OCI-M1 (cell line): Measurements from ENCODE around the gene IGFBP4.
"Not testable (repeated sequence)": the region's sequence is repeated elsewhere in the genome, so short reads cannot be mapped to it uniquely, and the experiment has no call there.

Experiments
- DNase-seq: peaks from one replicate; lab custom pipeline; 2025; lab: John Stamatoyannopoulos, UW

The IGFBP4 gene

DNA sequence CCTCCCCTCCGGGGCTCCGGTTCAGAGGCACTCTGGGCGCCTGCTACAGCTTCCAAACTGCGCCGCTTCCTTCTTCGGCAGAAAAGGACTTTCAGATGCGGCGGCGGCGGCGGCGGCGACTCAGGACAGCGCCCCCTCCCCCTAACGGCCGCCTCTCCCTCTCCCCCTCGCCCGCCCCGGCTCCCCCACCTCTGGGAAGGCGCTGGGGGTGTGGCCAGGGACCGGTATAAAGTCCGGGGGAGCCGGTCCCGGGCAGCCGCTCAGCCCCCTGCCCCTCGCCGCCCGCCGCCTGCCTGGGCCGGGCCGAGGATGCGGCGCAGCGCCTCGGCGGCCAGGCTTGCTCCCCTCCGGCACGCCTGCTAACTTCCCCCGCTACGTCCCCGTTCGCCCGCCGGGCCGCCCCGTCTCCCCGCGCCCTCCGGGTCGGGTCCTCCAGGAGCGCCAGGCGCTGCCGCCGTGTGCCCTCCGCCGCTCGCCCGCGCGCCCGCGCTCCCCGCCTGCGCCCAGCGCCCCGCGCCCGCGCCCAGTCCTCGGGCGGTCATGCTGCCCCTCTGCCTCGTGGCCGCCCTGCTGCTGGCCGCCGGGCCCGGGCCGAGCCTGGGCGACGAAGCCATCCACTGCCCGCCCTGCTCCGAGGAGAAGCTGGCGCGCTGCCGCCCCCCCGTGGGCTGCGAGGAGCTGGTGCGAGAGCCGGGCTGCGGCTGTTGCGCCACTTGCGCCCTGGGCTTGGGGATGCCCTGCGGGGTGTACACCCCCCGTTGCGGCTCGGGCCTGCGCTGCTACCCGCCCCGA is at the start of gene IGFBP4:
TSS of gene IGFBP4 (plus strand) at position 255 of the 792 bp plus-strand sequence. CDS start at position 541, 286 bp downstream.
- peak; percentile 86 for DNase-seq

DNA sequence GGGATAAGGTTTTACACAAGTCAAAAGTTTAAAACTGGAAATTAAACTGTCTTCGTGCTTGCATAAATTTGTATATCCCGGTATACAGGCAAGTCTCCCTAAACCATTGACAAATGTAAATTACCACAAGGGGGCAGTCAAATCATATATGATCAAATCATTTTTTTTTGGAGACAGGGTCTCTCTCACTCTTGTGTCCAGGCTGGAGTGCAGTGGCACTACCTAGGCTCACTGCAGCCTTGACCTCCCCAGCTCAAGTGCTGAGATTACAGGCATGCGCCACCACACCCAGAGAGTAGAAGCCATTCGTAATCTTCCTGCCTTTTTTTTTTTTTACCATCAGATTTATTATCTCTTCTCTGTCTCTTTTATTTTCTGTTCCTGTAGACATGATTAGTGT is 44.1 kb upstream of the IGFBP4 start:
- DNase-seq = peak; percentile 80

DNA sequence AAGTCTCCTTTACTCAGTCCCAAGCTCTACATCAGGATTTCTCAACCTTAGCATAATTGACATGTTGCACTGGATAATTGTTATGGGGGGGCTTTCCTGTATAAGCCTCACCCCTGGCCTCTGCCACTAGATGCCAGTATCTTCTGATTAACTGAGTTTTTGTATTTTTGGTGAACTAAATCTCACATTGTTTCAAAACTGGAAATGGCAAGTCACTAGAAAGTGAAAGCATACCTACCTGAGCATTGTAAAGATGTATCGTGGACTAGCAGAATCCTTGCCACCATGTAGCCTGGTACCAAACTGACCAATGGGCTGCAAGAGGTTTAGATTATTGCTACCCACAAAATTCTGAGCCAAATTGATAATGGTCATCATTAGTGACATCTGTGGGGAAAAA is 40.6 kb upstream of the IGFBP4 start:
- DNase-seq = no peak

DNA sequence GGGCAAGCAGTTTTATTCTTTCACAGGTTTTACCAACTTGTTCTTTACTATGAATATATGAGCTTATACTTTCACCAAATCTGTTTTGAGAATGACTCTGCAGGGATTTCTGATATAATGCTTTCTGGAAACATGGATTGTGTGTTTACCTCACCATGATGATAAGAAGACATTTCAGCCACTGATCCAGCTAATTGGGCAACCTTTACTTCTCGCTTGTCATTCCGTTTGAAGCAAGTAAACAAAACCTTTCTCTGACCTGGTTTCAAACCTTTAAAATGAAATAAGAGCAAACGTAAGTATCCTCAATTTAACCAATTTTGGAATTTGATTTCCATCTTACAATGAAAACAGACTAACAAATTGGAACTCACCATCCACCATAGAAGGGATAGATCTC is 39.2 kb upstream of the IGFBP4 start:
- DNase-seq = no peak

DNA sequence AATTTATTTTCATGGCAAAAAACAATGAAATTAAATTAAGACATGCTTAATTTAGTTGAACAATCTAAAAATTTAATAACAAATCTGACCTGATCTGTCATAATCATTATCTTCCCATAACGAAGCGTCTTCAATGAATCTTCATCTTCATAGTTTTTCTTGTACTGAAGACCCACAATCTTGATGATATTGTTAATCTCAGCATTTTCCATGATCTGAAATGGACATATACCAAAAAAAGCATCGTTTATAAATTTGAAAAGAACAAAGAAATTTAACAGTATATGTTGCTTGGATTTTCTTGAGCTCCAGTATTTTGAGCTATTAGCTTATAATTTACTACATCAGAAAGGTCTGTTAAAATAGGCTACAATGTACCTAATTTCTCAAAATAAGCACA is 35.8 kb upstream of the IGFBP4 start:
- no peak for DNase-seq

DNA sequence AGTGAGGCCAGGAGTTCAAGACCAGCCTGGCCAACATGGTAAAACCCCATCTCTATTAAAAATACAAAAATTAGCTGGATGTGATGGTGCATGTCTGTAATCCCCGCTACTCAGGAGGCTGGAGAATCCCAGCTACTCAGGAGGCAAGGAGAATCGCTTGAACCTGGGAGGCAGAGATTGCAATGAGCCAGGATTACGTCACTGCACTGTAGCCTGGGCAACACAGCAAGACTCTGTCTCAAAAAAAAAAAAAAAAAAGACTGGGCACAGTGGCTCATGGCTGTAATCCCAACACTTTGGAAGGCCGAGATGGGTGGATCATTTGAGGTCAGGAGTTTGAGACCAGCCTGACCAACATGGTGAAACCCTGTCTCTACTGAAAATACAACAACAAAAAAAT is 33.7 kb upstream of the IGFBP4 start:
- not testable (repeated sequence) for DNase-seq

DNA sequence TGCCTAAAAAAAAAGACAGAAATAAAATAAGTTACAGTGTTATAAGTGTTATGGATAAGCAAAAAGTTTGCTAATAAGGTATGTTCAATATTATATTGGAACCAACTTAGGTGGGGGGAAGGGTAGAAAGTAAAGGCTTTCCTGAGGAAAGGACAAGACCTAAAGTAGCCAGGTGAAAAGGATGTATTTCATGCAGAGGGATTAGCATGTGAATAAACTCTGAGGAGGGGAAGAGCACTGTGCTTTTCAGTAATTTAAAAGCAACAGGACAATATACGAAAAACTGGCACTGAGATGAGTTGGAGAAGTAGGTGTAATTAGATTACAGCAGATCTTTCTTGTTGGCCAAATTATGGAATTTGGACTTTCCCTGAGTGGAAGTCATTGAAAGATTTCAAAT is 33.2 kb upstream of the IGFBP4 start:
- DNase-seq = no peak

DNA sequence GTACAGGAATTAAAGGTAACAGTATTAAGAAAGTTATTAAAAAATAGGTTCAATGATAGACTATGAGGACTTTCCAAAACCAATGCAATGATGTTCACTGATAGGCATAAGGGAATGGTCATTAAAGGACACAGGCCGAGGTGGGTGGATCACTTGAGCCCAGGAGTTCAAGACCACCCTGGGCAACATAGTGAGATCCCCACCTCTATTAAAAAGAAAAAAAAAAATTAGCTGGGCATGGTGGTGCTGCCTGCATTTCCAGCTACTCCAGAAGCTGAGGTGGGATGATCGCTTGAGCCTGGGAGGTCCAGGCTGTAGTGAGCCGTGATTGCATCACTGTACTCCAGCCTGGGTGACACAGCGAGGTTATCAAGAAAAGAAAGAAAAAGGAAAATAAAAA is 31.4 kb upstream of the IGFBP4 start:
- DNase-seq = no peak

DNA sequence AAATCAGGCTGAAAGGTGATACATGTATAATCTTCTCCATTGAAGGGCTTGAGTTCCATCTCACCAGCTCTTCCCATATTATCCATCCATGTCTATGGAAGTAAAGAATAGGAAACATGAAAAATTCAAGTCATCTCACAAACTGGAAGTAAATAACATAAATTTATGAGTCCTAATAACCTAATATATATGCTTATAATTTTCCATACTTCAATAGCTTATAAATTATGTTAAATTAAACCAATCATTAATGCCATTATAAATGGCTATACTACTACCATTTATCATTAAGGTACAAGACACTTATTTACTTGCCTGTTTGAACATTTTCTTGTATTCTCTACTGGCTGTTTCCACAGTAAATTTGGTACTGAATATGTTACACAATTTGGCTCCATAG is 30.4 kb upstream of the IGFBP4 start:
- no peak for DNase-seq

DNA sequence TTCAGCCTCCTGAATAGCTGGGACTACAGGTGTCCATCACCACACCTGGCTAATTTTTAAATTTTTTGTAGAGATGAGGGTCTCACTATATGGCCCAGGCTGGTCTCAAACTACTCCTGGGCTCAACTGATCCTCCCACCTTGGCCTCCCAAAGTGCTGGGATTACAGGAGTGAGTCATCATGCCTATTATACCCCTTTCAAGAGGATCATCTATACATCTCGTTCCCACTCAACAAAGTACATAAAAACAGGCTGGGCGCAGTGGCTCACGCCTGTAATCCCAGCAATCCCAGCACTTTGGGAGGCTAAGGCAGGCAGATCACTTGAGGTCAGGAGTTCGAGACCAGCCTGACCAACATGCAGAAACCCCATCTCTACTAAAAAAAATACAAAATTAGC is 28.9 kb upstream of the IGFBP4 start:
- DNase-seq = not testable (repeated sequence)

DNA sequence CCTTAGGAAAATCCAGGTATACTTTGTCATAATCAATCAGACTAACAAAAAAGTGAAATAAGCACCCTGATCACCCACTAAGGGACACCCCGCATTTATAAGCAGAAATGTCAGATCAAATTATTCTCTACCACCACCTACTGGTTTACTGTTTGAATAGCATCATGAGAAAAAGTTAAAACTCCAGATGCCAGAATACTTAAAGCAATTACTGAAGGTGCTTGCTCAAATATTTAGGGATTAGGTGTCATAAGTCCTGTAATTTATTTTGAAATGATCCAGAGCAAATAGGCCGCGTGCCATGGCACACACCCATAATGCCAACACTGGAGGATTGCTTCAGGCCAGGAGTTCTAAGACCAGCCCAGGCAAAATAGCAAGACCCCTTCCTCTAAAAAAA is 27.9 kb upstream of the IGFBP4 start:
- DNase-seq = peak; percentile 60

DNA sequence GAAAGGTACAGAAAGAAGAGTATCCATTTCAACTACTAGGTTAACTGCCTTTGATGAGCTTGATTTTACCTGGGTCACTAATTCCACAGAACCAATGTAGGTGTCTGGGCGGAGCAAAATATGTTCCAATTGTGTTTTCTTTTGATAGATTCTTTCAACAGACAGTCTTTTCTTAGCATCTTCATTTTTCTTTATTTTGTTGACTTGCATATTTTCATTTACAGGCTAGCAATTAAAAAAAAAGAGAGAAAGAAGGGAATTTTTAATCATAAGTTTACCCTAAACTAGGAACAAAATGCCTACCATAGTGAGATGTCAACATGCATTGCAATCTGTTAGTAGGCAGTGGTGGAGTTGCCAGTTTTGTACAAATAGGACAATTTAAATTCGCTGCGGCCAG is 26.6 kb upstream of the IGFBP4 start:
- DNase-seq = no peak

DNA sequence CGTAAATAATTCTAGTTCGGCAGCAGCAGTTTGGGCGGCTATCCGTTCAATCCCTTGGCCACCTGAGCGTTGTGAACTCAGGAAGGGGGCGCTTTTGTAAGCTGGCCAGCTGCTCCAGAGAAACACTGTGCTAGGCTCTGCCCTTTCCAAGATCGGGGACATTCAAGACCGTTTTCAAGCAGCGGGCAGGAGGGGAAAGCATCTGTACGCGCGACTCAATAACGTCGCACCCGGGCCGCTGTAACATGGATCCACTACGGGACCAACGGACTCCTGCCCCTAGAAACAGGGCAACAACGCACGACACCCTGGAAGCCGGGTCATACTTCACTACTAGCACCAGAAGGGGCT is 26.0 kb upstream of the IGFBP4 start:
- DNase-seq = peak; percentile 69

DNA sequence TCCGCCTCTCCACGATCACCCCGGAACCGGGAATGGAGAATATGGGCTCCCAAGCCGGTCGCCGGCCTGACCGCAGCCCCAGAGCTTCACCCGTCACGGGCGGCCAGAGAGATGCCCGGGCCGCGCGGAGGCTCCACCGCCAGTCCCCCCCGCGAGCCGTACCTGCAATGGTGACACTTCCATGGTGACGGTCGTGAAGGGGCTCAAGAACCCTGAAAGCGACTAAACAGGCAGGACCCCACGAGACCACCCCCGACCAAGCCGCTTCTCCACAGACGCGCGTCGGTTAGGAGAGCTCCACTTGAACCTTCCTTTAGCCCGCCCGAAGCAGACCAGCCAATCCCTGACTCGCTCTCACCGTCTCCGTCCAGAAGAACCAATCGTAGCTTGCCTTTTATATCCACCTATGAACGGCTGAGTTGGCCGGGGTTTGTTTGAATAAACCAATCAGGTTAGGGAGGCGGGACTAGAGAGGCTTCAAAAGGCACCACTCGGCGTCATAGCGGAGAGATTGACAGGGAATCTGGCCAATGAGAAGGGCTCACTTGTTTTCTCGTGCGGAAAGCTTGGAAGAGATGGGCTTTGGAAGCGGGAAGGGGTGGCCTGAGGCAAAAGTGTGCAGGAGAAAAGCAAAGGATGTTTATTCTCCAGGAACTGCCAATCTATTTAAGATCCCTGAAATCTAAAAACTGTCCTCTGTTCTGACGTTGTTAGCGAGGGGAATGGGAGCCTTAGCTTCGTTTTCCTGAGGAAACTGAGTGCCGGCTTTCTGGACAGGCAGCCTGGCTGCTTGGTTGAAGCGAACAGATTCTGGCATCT is 25.4 kb upstream of the IGFBP4 start, which contains the start of gene TOP2A:
TSS of gene TOP2A (minus strand) at position 288 of the 819 bp plus-strand sequence. CDS start at position 183, 105 bp downstream.
- DNase-seq = peak; percentile 100

DNA sequence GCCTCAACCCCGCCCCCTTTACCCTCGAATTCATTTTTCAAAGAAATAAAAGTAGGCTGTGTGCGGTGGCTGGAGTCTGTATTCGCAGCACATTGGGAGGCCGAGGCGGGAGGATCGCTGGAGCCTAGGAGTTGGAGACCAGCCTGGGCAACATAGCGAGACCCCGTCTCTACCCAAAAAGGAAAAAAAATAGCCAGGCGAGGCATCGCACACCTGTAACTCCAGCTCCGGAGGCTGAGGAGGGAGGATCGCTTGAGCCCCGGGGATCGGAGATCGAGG is 24.9 kb upstream of the IGFBP4 start:
- no peak for DNase-seq

DNA sequence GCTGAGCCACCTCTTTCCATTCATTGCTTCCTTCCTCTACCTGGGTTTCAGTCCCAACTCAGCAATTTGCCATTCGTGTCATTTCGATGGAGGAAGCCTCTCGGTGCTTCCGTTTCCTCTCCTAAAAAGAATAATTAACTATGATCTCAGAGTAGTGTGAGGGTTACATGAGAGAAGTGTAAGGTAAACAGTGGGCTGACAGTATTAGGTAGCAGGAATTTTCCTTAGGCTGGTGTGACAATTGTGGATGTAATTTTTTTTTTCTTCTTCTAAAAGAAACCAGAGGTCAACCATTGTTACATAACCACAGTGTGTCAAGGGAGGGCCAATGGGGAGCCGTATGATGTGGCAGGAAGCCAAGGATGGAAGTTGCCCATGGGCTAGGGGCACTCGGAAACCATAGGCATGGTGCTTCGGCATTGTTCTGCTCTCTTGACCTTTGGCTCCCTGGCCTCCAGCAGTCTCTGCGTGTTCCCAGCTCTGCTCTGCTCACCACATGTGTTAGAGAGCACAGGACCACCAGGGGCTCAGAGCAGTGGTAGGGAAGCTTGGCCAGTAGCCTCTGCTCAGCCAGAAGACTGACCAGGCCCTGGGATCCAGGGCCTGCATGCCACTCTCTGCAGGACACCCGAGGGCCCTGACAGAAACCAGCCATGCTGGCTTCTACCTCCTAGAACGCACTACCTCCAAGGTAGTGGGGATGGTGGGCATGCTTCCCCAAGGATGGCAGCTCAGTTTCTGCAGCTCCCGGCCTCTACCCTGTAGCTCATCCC is 23.5 kb upstream of the IGFBP4 start:
- no peak for DNase-seq

DNA sequence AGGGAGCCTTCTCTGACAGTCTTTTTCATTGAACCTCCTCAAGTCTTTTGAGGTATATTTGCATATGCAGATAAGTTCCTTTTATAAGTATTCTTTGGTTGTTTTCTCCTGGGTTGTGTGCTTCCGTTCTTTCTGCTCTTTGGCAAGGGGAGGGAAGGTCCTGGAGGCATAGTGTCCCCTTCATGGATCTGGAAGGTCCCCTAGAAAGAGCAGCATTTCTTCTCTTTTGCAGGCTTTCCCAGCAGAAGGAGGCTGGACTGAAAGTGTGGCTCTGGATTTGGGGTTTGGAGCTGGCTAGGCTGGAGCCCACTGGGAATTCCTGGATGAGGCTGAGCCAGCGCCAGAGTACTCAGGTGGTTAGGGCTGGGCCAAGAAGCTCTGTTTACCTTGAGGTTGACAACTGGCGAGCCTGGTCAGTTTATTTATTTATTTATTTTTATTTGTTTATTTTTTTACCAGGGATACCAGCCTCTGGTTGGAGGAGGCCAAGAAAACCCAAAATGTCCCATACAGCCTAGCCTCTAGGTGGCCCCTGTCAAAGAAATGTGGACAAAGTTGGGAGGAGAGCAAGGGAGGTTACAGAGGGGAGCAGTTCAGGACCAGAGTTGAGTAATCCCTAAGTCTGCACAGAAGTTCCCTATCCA is 20.1 kb upstream of the IGFBP4 start:
- peak; percentile 65 for DNase-seq

DNA sequence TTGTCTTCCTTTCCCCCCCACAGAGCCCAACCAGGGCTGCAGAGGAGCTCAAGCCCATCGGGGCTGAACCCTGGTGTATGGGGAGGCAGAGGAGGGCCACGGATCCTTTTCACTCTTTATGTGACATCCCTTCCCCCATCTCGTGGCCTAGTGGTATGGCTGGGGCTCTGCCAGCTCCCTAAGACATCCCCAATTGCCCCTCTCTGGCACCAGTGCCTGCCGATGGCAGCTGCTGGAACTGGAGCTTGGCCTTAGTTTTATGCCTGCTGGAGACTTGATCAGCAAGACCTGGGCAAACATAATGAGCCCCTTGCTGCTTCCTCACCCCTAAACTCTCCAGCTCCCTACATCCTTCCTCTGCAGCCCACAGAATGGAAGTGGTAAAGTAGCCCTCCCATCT is 17.5 kb upstream of the IGFBP4 start:
- DNase-seq = no peak

DNA sequence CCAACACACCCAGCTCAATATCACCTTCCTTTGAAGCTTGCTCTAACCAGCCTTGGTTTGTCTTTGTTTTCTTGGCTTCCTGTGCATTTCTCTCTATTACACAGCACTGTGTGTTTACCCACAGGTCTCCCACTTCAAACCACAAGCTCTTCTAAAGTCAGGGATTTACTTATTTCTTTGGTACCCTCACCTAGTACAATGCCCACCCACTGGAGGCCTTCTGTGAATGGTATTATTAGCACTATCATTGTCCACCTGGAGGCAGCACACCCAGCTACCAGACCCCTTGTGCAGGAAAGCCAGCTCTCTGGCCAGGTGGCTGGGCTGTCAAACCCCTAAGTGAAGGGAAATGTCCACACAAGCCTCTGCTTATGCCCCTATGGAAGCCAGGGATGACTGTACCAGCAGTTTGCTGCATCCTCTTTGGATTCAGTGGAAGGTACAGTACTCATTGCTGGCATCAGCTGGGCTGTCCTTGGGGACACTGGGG is 16.2 kb upstream of the IGFBP4 start:
- DNase-seq = no peak

DNA sequence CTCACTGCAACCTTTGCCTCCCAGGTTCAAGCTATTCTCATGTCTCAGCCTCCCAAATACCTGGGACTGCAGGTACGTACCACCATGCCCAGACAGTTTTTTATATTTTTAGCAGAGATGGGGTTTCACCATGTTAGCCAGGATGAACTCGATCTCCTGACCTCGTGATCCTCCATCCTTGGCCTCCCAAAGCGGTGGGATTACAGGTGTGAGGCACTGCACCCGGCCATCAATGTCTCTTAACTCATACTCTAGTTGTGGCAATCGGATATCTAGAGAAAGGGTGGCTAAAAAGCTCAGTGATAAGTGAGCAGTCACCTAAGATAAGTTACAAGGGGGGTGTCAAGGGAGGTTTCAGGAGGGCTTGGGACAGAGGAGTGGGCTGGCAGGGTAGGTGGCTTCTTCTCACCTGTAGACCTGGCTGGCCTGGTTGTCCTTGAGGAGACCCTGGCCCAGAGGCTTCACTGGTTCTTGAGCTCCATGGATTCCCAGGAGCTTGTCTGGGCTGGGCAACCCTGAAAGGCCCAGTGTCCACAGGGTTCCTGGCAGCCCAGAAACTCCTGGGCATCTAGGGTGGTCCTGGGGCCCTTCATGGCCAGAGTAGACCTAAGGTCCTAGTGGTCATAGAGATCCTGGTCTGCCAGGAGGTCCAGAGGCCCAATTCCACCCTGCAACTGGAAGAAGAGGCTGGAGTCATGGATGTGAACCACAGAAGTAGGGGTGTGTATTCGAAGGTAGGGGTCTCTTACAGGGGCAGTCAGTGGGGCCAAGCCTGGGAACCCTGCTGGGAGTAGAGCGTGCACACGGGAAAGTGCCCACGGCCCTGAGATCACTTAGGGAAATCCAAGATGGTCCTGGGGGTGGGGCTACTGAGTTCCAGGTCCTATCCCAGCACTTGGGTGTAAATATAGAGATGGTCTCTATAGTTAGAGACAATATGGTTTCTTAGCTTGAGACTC is 12.7 kb upstream of the IGFBP4 start:
- no peak for DNase-seq

DNA sequence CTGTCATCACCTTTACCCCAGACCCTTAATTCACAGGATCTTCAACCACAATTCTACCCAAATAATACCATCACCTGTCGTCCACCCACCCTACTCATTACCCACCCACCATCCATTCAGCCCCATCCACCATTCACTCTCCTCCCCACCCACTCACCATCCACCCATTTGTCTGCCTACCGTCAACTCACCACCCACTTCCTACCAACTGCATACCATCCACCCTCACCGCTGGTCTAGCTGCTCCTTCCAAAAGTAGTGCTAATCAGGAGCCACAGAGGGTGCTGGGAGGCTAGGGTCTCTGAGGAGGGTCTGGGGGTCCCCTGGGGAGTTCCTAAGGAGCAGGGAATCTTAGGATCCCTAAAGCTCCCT is 12.0 kb upstream of the IGFBP4 start:
- no peak for DNase-seq
